Measurements from ENCODE around the gene ADCY1. TPM values are rescaled to one million over a fixed set of nuclear protein-coding genes. Genes with fewer than 3 reads are reported as not detected.
A peak's percentile ranks its signal among the peaks of the same experiment; 100 is the strongest.

Gene ADCY1
- total RNA-seq, 2 donors from 2014 or later: 15.3 to 18.5 TPM

GRCh38 chr7:45581271-45581780 lies 7.2 kb downstream of the ADCY1 start:
- H3K36me3 ChIP-seq (ENCODE audit: control insufficient read depth, insufficient read depth, low read length): no peaks in the 10 kb centered on the region
- peaks cover 12% of the 10 kb centered on the region for H3K4me1 Mint-ChIP-seq
- no peaks in the 10 kb centered on the region for H3K9me3 ChIP-seq (ENCODE audit: control insufficient read depth, low read length)
- 85 to 91% methylated on average over 6 of the region's 6 CpGs for WGBS, 2 experiments (ENCODE audit: insufficient coverage in 1 of 2, insufficient read length in 1 of 2)
- TF ChIP-seq, protein P1, sequence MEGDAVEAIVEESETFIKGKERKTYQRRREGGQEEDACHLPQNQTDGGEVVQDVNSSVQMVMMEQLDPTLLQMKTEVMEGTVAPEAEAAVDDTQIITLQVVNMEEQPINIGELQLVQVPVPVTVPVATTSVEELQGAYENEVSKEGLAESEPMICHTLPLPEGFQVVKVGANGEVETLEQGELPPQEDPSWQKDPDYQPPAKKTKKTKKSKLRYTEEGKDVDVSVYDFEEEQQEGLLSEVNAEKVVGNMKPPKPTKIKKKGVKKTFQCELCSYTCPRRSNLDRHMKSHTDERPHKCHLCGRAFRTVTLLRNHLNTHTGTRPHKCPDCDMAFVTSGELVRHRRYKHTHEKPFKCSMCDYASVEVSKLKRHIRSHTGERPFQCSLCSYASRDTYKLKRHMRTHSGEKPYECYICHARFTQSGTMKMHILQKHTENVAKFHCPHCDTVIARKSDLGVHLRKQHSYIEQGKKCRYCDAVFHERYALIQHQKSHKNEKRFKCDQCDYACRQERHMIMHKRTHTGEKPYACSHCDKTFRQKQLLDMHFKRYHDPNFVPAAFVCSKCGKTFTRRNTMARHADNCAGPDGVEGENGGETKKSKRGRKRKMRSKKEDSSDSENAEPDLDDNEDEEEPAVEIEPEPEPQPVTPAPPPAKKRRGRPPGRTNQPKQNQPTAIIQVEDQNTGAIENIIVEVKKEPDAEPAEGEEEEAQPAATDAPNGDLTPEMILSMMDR (conservative IDR thresholded peaks at IDR 0.05): no peak
- H3K4me3 Mint-ChIP-seq: no peak overlapping the region
- H3K4me3 ChIP-seq (ENCODE audit: low read length): no peak overlapping the region
- no peaks in the 10 kb centered on the region for H3K9me3 Mint-ChIP-seq
- peaks cover 14% of the 10 kb centered on the region for H3K27me3 Mint-ChIP-seq (ENCODE audit: insufficient read depth)
- no peak overlapping the region for H3K27ac Mint-ChIP-seq
- H3K27ac ChIP-seq (ENCODE audit: low read depth, low read length): no peak overlapping the region
- H3K27me3 ChIP-seq (ENCODE audit: control insufficient read depth, insufficient read depth, low read length, poor library complexity, severe bottlenecking): peaks cover 19% of the 10 kb centered on the region
- no peak overlapping the region for H3K9ac ChIP-seq (ENCODE audit: extremely low read depth, low read length, poor library complexity, severe bottlenecking)
- DNase-seq: peak; percentile 35
- no peaks in the 10 kb centered on the region for H3K36me3 Mint-ChIP-seq (ENCODE audit: low read depth)
- H3K4me1 ChIP-seq (ENCODE audit: control insufficient read depth, insufficient read depth, low read length): peaks cover 2% of the 10 kb centered on the region

GRCh38 chr7:45582136-45582749 lies 8.1 kb downstream of the ADCY1 start:
- H3K36me3 Mint-ChIP-seq (ENCODE audit: low read depth): no peaks in the 10 kb centered on the region
- peaks cover 5% of the 10 kb centered on the region for H3K27me3 Mint-ChIP-seq (ENCODE audit: insufficient read depth)
- Histone ChIP-seq H3K36me3 (ENCODE audit: control insufficient read depth, insufficient read depth, low read length) (no peaks in the 10 kb centered on the region), H3K4me3 (ENCODE audit: low read length) (no peak overlapping the region), H3K4me1 (ENCODE audit: control insufficient read depth, insufficient read depth, low read length) (peaks cover 2% of the 10 kb centered on the region), H3K9ac (ENCODE audit: extremely low read depth, low read length, poor library complexity, severe bottlenecking) (no peak overlapping the region), H3K27ac (ENCODE audit: low read depth, low read length) (no peak overlapping the region), H3K9me3 (ENCODE audit: control insufficient read depth, low read length) (no peaks in the 10 kb centered on the region), H3K27me3 (ENCODE audit: control insufficient read depth, insufficient read depth, low read length, poor library complexity, severe bottlenecking) (peaks cover 10% of the 10 kb centered on the region)
- TF ChIP-seq, protein P1 (conservative IDR thresholded peaks at IDR 0.05): no peak
- no peaks in the 10 kb centered on the region for H3K9me3 Mint-ChIP-seq
- no peak overlapping the region for H3K27ac Mint-ChIP-seq
- H3K4me3 Mint-ChIP-seq: no peak overlapping the region
- WGBS, 2 experiments (ENCODE audit: insufficient coverage in 1 of 2, insufficient read length in 1 of 2): 75 to 83% methylated on average over 1 to 3 of the region's 5 CpGs
- H3K4me1 Mint-ChIP-seq: peaks cover 12% of the 10 kb centered on the region
- DNase-seq: peak; percentile 61

- no peak overlapping the region for H3K9ac ChIP-seq (ENCODE audit: extremely low read depth, low read length, poor library complexity, severe bottlenecking)
- H3K27ac ChIP-seq (ENCODE audit: low read depth, low read length): peak overlapping the region; percentile 16
- H3K27ac Mint-ChIP-seq: no peak overlapping the region
- no peaks in the 10 kb centered on the region for H3K9me3 ChIP-seq (ENCODE audit: control insufficient read depth, low read length)
- no peaks in the 10 kb centered on the region for H3K9me3 Mint-ChIP-seq
- H3K27me3 Mint-ChIP-seq (ENCODE audit: insufficient read depth): peaks cover 2% of the 10 kb centered on the region
- peaks cover 12% of the 10 kb centered on the region for H3K4me1 Mint-ChIP-seq
- no peak overlapping the region for H3K4me3 Mint-ChIP-seq
- H3K36me3 ChIP-seq (ENCODE audit: control insufficient read depth, insufficient read depth, low read length): no peaks in the 10 kb centered on the region
- TF ChIP-seq, protein P1 (conservative IDR thresholded peaks at IDR 0.05): no peak
- no peaks in the 10 kb centered on the region for H3K36me3 Mint-ChIP-seq (ENCODE audit: low read depth)
- H3K4me1 ChIP-seq (ENCODE audit: control insufficient read depth, insufficient read depth, low read length): peaks cover 2% of the 10 kb centered on the region
- H3K4me3 ChIP-seq (ENCODE audit: low read length): no peak overlapping the region
- DNase-seq: no peak
- 77 to 84% methylated on average over 5 to 9 of the region's 9 CpGs for WGBS, 2 experiments (ENCODE audit: insufficient coverage in 1 of 2, insufficient read length in 1 of 2)
- H3K27me3 ChIP-seq (ENCODE audit: control insufficient read depth, insufficient read depth, low read length, poor library complexity, severe bottlenecking): peaks cover 4% of the 10 kb centered on the region
Measured at GRCh38 chr7:45582868-45583277, 8.7 kb downstream of the ADCY1 start.
